MM.1S (cell line): ENCODE measurements around the gene CPHXL.

ENCODE experiments used
- DNase-seq: peaks from one replicate; pipeline ENCODE4 v3.0.0-alpha.2; 2015
- H2AFZ ChIP-seq: fragments of 300-600 bp; sonication (generic); 2 replicates; pipeline ENCODE4 v1.6.0; 2016; ENCODE audit warnings: antibody characterized with exemption, low read length
- H3F3A ChIP-seq: fragments of 300-600 bp; sonication (generic); 2 replicates; pipeline ENCODE4 v1.6.1; 2016; ENCODE audit warnings: mild to moderate bottlenecking, antibody characterized with exemption, low read length, moderate library complexity, mixed read lengths; ENCODE audit not compliant: insufficient read depth
- H3K27ac ChIP-seq: fragments of 300-600 bp; sonication (generic); 2 replicates; pipeline ENCODE4 v1.5.1; 2016; ENCODE audit warnings: mild to moderate bottlenecking, low read length
- H3K27me3 ChIP-seq: fragments of 300-600 bp; sonication (generic); replicated peaks from 2 replicates; pipeline ENCODE4 v1.6.0; 2016; ENCODE audit warnings: low read length; ENCODE audit not compliant: insufficient read depth
- H3K36me3 ChIP-seq: fragments of 300-600 bp; sonication (generic); replicated peaks from 2 replicates; pipeline ENCODE4 v1.6.1; 2016; ENCODE audit warnings: mild to moderate bottlenecking, low read length, mixed read lengths; ENCODE audit not compliant: insufficient read depth
- H3K4me1 ChIP-seq: fragments of 300-600 bp; sonication (generic); 2 replicates; pipeline ENCODE4 v1.6.1; 2016; ENCODE audit warnings: low read length, mixed read lengths
- H3K4me2 ChIP-seq: fragments of 300-600 bp; sonication (generic); 2 replicates; pipeline ENCODE4 v1.6.0; 2016; ENCODE audit warnings: low read depth, low read length
- H3K4me3 ChIP-seq: fragments of 300-600 bp; sonication (generic); 2 replicates; pipeline ENCODE4 v1.5.1; 2016; ENCODE audit warnings: low read length, mixed read lengths
- H3K79me2 ChIP-seq: fragments of 300-600 bp; sonication (generic); 2 replicates; pipeline ENCODE4 v1.6.1; 2016; ENCODE audit warnings: mixed run types, low read length, mixed read lengths
- H3K9ac ChIP-seq: fragments of 300-600 bp; sonication (generic); 2 replicates; pipeline ENCODE4 v1.6.1; 2016; ENCODE audit warnings: low read length, mixed read lengths
- H3K9me2 ChIP-seq: fragments of 300-600 bp; sonication (generic); replicated peaks from 2 replicates; pipeline ENCODE4 v1.6.1; 2016; ENCODE audit warnings: mild to moderate bottlenecking, low read length, mixed read lengths; ENCODE audit not compliant: insufficient read depth
- H3K9me3 ChIP-seq: fragments of 300-600 bp; sonication (generic); replicated peaks from 2 replicates; pipeline ENCODE4 v1.6.1; 2016; ENCODE audit warnings: mild to moderate bottlenecking, low read length, mixed read lengths; ENCODE audit not compliant: insufficient read depth
- H4K20me1 ChIP-seq: fragments of 300-600 bp; sonication (generic); 2 replicates; pipeline ENCODE4 v1.6.1; 2016; ENCODE audit warnings: mild to moderate bottlenecking, low read length, moderate library complexity, mixed read lengths; ENCODE audit not compliant: insufficient read depth
- EZH2 ChIP-seq: fragments of 300-600 bp; sonication (generic); optimal IDR thresholded peaks from 2 replicates; pipeline ENCODE3; 2017; ENCODE audit warnings: low read depth, mild to moderate bottlenecking, antibody characterized with exemption, low read length, mixed read lengths
- EZH2phosphoT487 ChIP-seq: fragments of 300-600 bp; sonication (generic); IDR thresholded peaks from 2 replicates; pipeline ENCODE4 v1.6.1; 2018; ENCODE audit warnings: antibody characterized with exemption, low read length
- TF ChIP-seq, protein P1 (sequence below): fragments of 300-600 bp; sonication (generic); IDR thresholded peaks from 2 replicates; pipeline ENCODE4 v1.5.1; 2016; ENCODE audit warnings: antibody characterized with exemption, low read length, mixed read lengths

The CPHXL gene

DNA sequence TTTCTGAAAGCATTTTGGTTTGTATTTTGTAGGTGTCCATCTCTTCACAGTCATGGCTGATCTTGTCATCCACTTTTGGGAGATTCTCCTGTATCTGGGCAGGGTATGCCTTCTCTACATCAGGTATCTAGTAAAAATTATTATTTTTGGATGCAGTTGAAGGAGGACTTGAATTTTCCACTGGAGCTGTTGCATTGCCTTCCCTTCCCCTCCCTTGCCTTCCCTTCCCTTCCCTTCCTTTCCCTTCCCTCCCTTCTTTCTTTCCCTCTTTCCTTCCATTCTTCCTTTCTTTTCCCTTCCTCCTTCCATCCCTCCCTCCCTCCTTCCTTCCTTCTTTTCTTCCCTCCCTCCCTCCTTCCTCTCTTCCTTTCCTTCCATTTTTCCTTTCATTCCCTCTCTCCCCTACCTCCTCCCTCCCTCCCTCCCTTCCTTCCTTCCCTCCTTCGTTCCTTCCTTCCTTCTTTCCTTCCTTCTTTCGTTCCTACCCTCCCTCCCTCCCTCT is 33.8 kb upstream of the CPHXL start:
- Histone ChIP-seq H3F3A (no peaks in the 10 kb centered on the region), H3K4me3 (no peak overlapping the region), H3K36me3 (no peaks in the 10 kb centered on the region), H3K27me3 (no peaks in the 10 kb centered on the region), H3K79me2 (no peaks in the 10 kb centered on the region), H3K4me2 (no peak overlapping the region), H3K27ac (no peak overlapping the region), H3K4me1 (peaks cover 8% of the 10 kb centered on the region; the same call in 1 of the 2 replicates), H4K20me1 (no peaks in the 10 kb centered on the region), H3K9ac (no peak overlapping the region), H3K9me3 (no peaks in the 10 kb centered on the region), H3K9me2 (no peaks in the 10 kb centered on the region), H2AFZ (no peak overlapping the region)
- DNase-seq, result no peak
- TF ChIP-seq EZH2phosphoT487 (no peak), EZH2 (no peak)
- TF ChIP-seq, protein P1, sequence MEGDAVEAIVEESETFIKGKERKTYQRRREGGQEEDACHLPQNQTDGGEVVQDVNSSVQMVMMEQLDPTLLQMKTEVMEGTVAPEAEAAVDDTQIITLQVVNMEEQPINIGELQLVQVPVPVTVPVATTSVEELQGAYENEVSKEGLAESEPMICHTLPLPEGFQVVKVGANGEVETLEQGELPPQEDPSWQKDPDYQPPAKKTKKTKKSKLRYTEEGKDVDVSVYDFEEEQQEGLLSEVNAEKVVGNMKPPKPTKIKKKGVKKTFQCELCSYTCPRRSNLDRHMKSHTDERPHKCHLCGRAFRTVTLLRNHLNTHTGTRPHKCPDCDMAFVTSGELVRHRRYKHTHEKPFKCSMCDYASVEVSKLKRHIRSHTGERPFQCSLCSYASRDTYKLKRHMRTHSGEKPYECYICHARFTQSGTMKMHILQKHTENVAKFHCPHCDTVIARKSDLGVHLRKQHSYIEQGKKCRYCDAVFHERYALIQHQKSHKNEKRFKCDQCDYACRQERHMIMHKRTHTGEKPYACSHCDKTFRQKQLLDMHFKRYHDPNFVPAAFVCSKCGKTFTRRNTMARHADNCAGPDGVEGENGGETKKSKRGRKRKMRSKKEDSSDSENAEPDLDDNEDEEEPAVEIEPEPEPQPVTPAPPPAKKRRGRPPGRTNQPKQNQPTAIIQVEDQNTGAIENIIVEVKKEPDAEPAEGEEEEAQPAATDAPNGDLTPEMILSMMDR, result no peak

DNA sequence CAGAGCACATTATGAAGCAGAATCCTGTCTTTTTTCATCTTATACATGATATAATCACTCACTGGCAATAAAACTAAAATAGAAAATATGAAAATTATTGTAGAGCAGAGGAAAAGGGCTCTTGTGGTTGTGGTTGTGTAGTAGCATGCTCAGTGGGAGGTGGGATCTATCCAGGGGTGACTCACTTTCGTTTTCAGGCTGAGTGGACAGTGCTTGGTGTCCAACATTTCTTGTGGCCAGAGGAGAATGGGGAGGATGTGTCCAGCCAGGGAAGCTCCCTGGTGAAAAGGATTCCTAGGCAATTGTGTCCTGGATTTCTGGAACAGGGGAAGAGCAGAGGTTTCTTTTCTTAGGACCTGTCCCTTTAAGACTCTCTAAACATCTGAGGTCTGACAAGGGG is 31.9 kb upstream of the CPHXL start:
- H3F3A ChIP-seq, result no peaks in the 10 kb centered on the region
- no peaks in the 10 kb centered on the region for H3K27me3 ChIP-seq
- H3K9ac ChIP-seq, result no peak overlapping the region
- no peaks in the 10 kb centered on the region for H3K79me2 ChIP-seq
- no peak overlapping the region for H3K4me2 ChIP-seq
- TF ChIP-seq, protein P1, result no peak
- TF ChIP-seq EZH2 (no peak), EZH2phosphoT487 (no peak)
- H3K27ac ChIP-seq, result no peak overlapping the region
- no peaks in the 10 kb centered on the region for H3K36me3 ChIP-seq
- DNase-seq, result no peak
- no peaks in the 10 kb centered on the region for H4K20me1 ChIP-seq
- no peak overlapping the region for H2AFZ ChIP-seq
- no peak overlapping the region for H3K4me3 ChIP-seq
- peaks cover 8% of the 10 kb centered on the region; the same call in 1 of the 2 replicates for H3K4me1 ChIP-seq
- no peaks in the 10 kb centered on the region for H3K9me2 ChIP-seq
- H3K9me3 ChIP-seq, result no peaks in the 10 kb centered on the region

DNA sequence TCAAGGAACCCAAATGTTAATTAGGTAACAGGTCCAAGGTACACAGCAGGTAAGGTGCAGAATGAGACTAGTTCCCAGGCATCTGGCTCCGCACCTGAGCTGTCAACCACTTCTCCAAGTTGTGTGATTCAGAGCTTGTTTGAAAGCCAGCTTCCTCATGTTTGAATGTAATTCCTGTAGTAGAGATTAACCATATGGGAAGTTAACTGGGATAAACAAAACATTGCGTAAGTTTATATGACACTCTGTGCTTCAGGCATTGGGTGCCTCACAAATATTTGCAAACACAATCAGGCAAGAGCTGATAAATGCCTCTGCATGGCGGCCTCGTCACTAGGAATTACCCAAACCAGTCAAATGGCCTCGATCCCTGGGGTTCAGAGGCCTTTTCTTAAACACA is 27.9 kb upstream of the CPHXL start:
- TF ChIP-seq EZH2 (no peak), EZH2phosphoT487 (no peak)
- TF ChIP-seq, protein P1, result no peak
- Histone ChIP-seq H3K9ac (no peak overlapping the region), H3K4me2 (no peak overlapping the region), H3K79me2 (no peaks in the 10 kb centered on the region), H3K4me1 (no peaks in the 10 kb centered on the region), H3K9me2 (no peaks in the 10 kb centered on the region), H3K27ac (no peak overlapping the region), H4K20me1 (no peaks in the 10 kb centered on the region), H3K36me3 (no peaks in the 10 kb centered on the region), H3K4me3 (no peak overlapping the region), H2AFZ (no peak overlapping the region), H3K27me3 (no peaks in the 10 kb centered on the region), H3K9me3 (no peaks in the 10 kb centered on the region), H3F3A (no peaks in the 10 kb centered on the region)
- DNase-seq, result no peak
